Mesothelial cell of epicardium (in vitro differentiated cells): ENCODE results near the gene ACVR1. TPM values are rescaled to one million over a fixed set of nuclear protein-coding genes. Genes with fewer than 3 reads are reported as not detected.
A peak's percentile ranks its signal among the peaks of the same experiment; 100 is the strongest.

ENCODE experiments used
- DNase-seq, 2 experiments: peaks; one replicate each; pipeline ENCODE4 v3.0.0; 2021; ENCODE audit warnings: low spot score in 2 of 2; ENCODE audit not compliant: unreplicated experiment in 2 of 2
- H3K27ac Mint-ChIP-seq: 2 replicates; pipeline ENCODE4 v1.8.0; 2021; ENCODE audit warnings: mixed read lengths
- H3K27me3 Mint-ChIP-seq: 2 replicates; pipeline ENCODE4 v1.8.0; 2021; ENCODE audit warnings: low read depth, mixed read lengths
- H3K36me3 Mint-ChIP-seq: 2 replicates; pipeline ENCODE4 v1.8.0; 2021; ENCODE audit warnings: mixed read lengths
- H3K4me1 Mint-ChIP-seq: 2 replicates; pipeline ENCODE4 v1.8.0; 2021; ENCODE audit warnings: mixed read lengths
- H3K4me3 Mint-ChIP-seq: 2 replicates; pipeline ENCODE4 v1.8.0; 2021; ENCODE audit warnings: mild to moderate bottlenecking, moderate library complexity, mixed read lengths
- H3K9me3 Mint-ChIP-seq: 2 replicates; pipeline ENCODE4 v1.8.0; 2021; ENCODE audit warnings: mixed read lengths
- CTCF ChIP-seq: fragments of 200-600 bp; sonication (generic); IDR thresholded peaks from one replicate; pipeline ENCODE4 v1.5.0; 2021; ENCODE audit warnings: antibody characterized with exemption; ENCODE audit not compliant: unreplicated experiment
- total RNA-seq: library from RNA; stranded (reverse); gene quantifications from 3 replicates; pipeline ENCODE4 v1.2.1, GENCODE V29; 2021

ACVR1 gene
- total RNA-seq, 1 donor from 2014 or later: 27.5 TPM

- DNase-seq: no peak
- Mint-ChIP-seq H3K4me3 (no peak overlapping the region), H3K9me3 (no peaks in the 10 kb centered on the region), H3K4me1 (no peaks in the 10 kb centered on the region), H3K27me3 (no peaks in the 10 kb centered on the region), H3K36me3 (peaks cover 29% of the 10 kb centered on the region), H3K27ac (no peak overlapping the region)
- no peak for TF ChIP-seq CTCF
Measured at GRCh38 chr2:157819761-157820160, 56.4 kb downstream of the ACVR1 start.

- H3K36me3 Mint-ChIP-seq: peaks cover 25% of the 10 kb centered on the region
Measured at GRCh38 chr2:157818227-157818626, 57.9 kb downstream of the ACVR1 start.

GRCh38 chr2:157815421-157815820 is 60.7 kb downstream of the ACVR1 start:
- DNase-seq: no peak
- Mint-ChIP-seq H3K27me3 (no peaks in the 10 kb centered on the region), H3K4me1 (no peaks in the 10 kb centered on the region), H3K4me3 (no peak overlapping the region), H3K9me3 (no peaks in the 10 kb centered on the region), H3K27ac (no peak overlapping the region), H3K36me3 (peaks cover 34% of the 10 kb centered on the region)
- no peak for TF ChIP-seq CTCF

More at GRCh38 chr2:157818227-157818626, 57.9 kb downstream of the ACVR1 start:
- Mint-ChIP-seq H3K9me3 (no peaks in the 10 kb centered on the region), H3K4me1 (no peaks in the 10 kb centered on the region), H3K27me3 (no peaks in the 10 kb centered on the region), H3K27ac (no peak overlapping the region), H3K4me3 (no peak overlapping the region)
- DNase-seq: no peak
- TF ChIP-seq CTCF: no peak

GRCh38 chr2:157813467-157813866 is 62.7 kb downstream of the ACVR1 start:
- TF ChIP-seq CTCF: no peak
- DNase-seq: no peak
- Mint-ChIP-seq H3K9me3 (no peaks in the 10 kb centered on the region), H3K36me3 (peaks cover 31% of the 10 kb centered on the region), H3K4me3 (no peak overlapping the region), H3K27ac (no peak overlapping the region), H3K27me3 (no peaks in the 10 kb centered on the region), H3K4me1 (peaks cover 7% of the 10 kb centered on the region)

- no peaks in the 10 kb centered on the region for H3K27me3 Mint-ChIP-seq
- peaks cover 9% of the 10 kb centered on the region for H3K36me3 Mint-ChIP-seq
- no peaks in the 10 kb centered on the region for H3K9me3 Mint-ChIP-seq
- H3K4me1 Mint-ChIP-seq: peaks cover 17% of the 10 kb centered on the region
- DNase-seq: no peak
- H3K4me3 Mint-ChIP-seq: no peak overlapping the region
- no peak for TF ChIP-seq CTCF
- no peak overlapping the region for H3K27ac Mint-ChIP-seq
Measured at GRCh38 chr2:157810037-157810436, 66.1 kb downstream of the ACVR1 start.

- Mint-ChIP-seq H3K9me3 (no peaks in the 10 kb centered on the region), H3K27me3 (no peaks in the 10 kb centered on the region), H3K27ac (peak overlapping the region; percentile 5), H3K36me3 (peaks cover 9% of the 10 kb centered on the region), H3K4me1 (peaks cover 17% of the 10 kb centered on the region), H3K4me3 (no peak overlapping the region)
- DNase-seq: no peak
- TF ChIP-seq CTCF: no peak
Measured at GRCh38 chr2:157809212-157809611, 66.9 kb downstream of the ACVR1 start.
